BJ (cell line): ENCODE data around the gene FLG. TPM values are rescaled to one million over a fixed set of nuclear protein-coding genes. Genes with fewer than 3 reads are reported as not detected.

ENCODE experiments used
- CTCF ChIA-PET: fragments of 350-600 bp; formaldehyde crosslinking; extraction: SDS; loops from one replicate; lab custom pipeline; 2021; ENCODE audit warnings: antibody characterized with exemption, inconsistent platforms; lab: Yijun Ruan, JAX
- POLR2A ChIA-PET: fragments of 300-600 bp; sonication (Branson Sonifier 250); formaldehyde crosslinking; extraction: SDS; loops from one replicate; lab custom pipeline; 2021; ENCODE audit warnings: antibody characterized with exemption; lab: Charles Lee
- DNase-seq: peaks from one replicate; pipeline ENCODE4 v3.0.0-alpha.2; 2011; ENCODE audit warnings: low read depth
- H3K27me3 ChIP-seq: 2 replicates; pipeline ENCODE4 v1.6.0; 2011; ENCODE audit warnings: low read length; ENCODE audit not compliant: control insufficient read depth, insufficient read depth
- H3K36me3 ChIP-seq: 2 replicates; pipeline ENCODE4 v1.5.1; 2011; ENCODE audit warnings: low read length; ENCODE audit not compliant: control insufficient read depth, insufficient read depth
- H3K4me3 ChIP-seq: 2 replicates; pipeline ENCODE4 v1.5.1; 2011; ENCODE audit warnings: low read depth, mild to moderate bottlenecking, control low read depth, low read length
- CTCF ChIP-seq: IDR thresholded peaks from 2 replicates; pipeline ENCODE4 v1.5.1; 2011; ENCODE audit warnings: low read depth, mild to moderate bottlenecking, control low read depth, inconsistent platforms, low read length, moderate library complexity; ENCODE audit not compliant: insufficient read depth
- polyA minus RNA-seq: library from RNA; depleted of rRNA, polyadenylated mRNA; stranded (reverse); fragments of >200 nt; gene quantifications from 2 replicates; pipeline ENCODE4 v1.2.3, GENCODE V29; 2011; rRNA and poly(A)+ RNA removed
- polyA plus RNA-seq: library from polyadenylated mRNA; depleted of rRNA; stranded (reverse); fragments of >200 nt; gene quantifications from 2 replicates; pipeline ENCODE4 v1.2.3, GENCODE V29; 2011; rRNA removed

Gene FLG
- polyA plus RNA-seq (not detected in 2 replicates), polyA minus RNA-seq (under 0.01 TPM in 1 of 2 replicates, not detected in the other)

- Histone ChIP-seq H3K36me3 (no peaks in the 10 kb centered on the region), H3K27me3 (no peaks in the 10 kb centered on the region), H3K4me3 (no peak within 1 kb of the TSS)
- TF ChIP-seq CTCF: no peak
- ChIA-PET CTCF (no interaction called here), POLR2A (no interaction called here)
- DNase-seq: no peak
Measured at GRCh38 chr1:152325111-152325510, at the start of gene FLG. Gene FLG (minus strand): TSS chr1:152325239. CDS start chr1:152315456, 9,783 bp downstream.

- Histone ChIP-seq H3K4me3 (no peak overlapping the region), H3K27me3 (no peaks in the 10 kb centered on the region), H3K36me3 (no peaks in the 10 kb centered on the region)
- TF ChIP-seq CTCF: no peak
- CTCF ChIA-PET: no interaction called here
- POLR2A ChIA-PET: no interaction called here
- no peak for DNase-seq
Measured at GRCh38 chr1:152374451-152374850, 49.4 kb upstream of the FLG start.

GRCh38 chr1:152372672-152373071, 47.6 kb upstream of the FLG start:
- CTCF ChIA-PET: interaction anchor here (0.5 to 0.8 kb wide), 2 partner anchors 86 to 95 kb away, joined by 3 read pairs; no protein-coding TSS in a partner anchor
- no peak for TF ChIP-seq CTCF
- H3K27me3 ChIP-seq: no peaks in the 10 kb centered on the region
- H3K4me3 ChIP-seq: no peak overlapping the region
- no peaks in the 10 kb centered on the region for H3K36me3 ChIP-seq
- no peak for DNase-seq
- POLR2A ChIA-PET: no interaction called here

- Histone ChIP-seq H3K36me3 (no peaks in the 10 kb centered on the region), H3K27me3 (no peaks in the 10 kb centered on the region), H3K4me3 (no peak overlapping the region)
- no peak for DNase-seq
- ChIA-PET POLR2A (no interaction called here), CTCF (interaction anchor here (1.0 kb wide), 1 partner anchor 73 kb away, joined by 4 read pairs; no protein-coding TSS in a partner anchor)
- no peak for TF ChIP-seq CTCF
Measured at GRCh38 chr1:152367436-152367835, 42.4 kb upstream of the FLG start.

- TF ChIP-seq CTCF: no peak
- no peak for DNase-seq
- Histone ChIP-seq H3K36me3 (no peaks in the 10 kb centered on the region), H3K4me3 (no peak within 1 kb of the TSS), H3K27me3 (no peaks in the 10 kb centered on the region)
- POLR2A ChIA-PET: no interaction called here
- CTCF ChIA-PET: interaction anchor here (1.1 to 1.9 kb wide), 4 partner anchors 12 to 120 kb away, joined by 3 to 7 read pairs (median 6); no protein-coding TSS in a partner anchor
Measured at GRCh38 chr1:152359906-152360305, 34.9 kb upstream of the FLG start, which contains the start of gene FLG2. Gene FLG2 (minus strand): TSS chr1:152360006. CDS start chr1:152358884, 1,122 bp downstream.
